Esophagus squamous epithelium (tissue), 4 donors: ENCODE data around the gene ACAP3.

Experiments used
- POLR2A ChIP-seq, 4 donors: fragments of 450-650 bp; IDR thresholded peaks; one replicate each; pipeline ENCODE4 v1.6.1; 2017; ENCODE audit warnings: antibody characterized with exemption in 4 of 4, mild to moderate bottlenecking in 4 of 4, moderate library complexity in 3 of 4
- TF ChIP-seq, protein P1 (sequence below), 6 experiments: fragments of 450-650 bp in 4 of 6; fragments of 200-600 bp in 2 of 6; sonication (generic) in 2 of 6; IDR thresholded peaks; one replicate each; pipeline ENCODE4 v1.5.1; 2016 to 2019; ENCODE audit warnings: antibody characterized with exemption in 6 of 6, mild to moderate bottlenecking in 4 of 6, moderate library complexity in 4 of 6

DNA sequence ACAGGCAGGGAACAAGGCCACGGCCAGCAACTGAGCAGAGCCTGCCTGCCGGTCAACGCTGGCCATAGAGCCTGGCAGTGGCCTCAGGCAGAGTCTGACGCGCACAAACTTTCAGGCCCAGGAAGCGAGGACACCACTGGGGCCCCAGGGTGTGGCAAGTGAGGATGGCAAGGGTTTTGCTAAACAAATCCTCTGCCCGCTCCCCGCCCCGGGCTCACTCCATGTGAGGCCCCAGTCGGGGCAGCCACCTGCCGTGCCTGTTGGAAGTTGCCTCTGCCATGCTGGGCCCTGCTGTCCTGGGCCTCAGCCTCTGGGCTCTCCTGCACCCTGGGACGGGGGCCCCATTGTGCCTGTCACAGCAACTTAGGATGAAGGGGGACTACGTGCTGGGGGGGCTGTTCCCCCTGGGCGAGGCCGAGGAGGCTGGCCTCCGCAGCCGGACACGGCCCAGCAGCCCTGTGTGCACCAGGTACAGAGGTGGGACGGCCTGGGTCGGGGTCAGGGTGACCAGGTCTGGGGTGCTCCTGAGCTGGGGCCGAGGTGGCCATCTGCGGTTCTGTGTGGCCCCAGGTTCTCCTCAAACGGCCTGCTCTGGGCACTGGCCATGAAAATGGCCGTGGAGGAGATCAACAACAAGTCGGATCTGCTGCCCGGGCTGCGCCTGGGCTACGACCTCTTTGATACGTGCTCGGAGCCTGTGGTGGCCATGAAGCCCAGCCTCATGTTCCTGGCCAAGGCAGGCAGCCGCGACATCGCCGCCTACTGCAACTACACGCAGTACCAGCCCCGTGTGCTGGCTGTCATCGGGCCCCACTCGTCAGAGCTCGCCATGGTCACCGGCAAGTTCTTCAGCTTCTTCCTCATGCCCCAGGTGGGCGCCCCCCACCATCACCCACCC, 23.6 kb upstream of the ACAP3 start, which contains the start of gene TAS1R3:
- peak in 1 of 4 donors; percentile 29 for TF ChIP-seq POLR2A (IDR thresholded peaks at IDR 0.05)
- TF ChIP-seq, protein P1, sequence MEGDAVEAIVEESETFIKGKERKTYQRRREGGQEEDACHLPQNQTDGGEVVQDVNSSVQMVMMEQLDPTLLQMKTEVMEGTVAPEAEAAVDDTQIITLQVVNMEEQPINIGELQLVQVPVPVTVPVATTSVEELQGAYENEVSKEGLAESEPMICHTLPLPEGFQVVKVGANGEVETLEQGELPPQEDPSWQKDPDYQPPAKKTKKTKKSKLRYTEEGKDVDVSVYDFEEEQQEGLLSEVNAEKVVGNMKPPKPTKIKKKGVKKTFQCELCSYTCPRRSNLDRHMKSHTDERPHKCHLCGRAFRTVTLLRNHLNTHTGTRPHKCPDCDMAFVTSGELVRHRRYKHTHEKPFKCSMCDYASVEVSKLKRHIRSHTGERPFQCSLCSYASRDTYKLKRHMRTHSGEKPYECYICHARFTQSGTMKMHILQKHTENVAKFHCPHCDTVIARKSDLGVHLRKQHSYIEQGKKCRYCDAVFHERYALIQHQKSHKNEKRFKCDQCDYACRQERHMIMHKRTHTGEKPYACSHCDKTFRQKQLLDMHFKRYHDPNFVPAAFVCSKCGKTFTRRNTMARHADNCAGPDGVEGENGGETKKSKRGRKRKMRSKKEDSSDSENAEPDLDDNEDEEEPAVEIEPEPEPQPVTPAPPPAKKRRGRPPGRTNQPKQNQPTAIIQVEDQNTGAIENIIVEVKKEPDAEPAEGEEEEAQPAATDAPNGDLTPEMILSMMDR (IDR thresholded peaks at IDR 0.05), result peak in 1 of 6 experiments; percentile 5
